Hepatocyte (in vitro differentiated cells): ENCODE measurements around the gene SEPHS2.

Experiments
- EZH2 ChIP-seq: fragments of 200-600 bp; sonication (generic); IDR thresholded peaks from 2 replicates; pipeline ENCODE4 v1.6.1; 2016; ENCODE audit warnings: antibody characterized with exemption, mild to moderate bottlenecking, borderline replicate concordance
- TF ChIP-seq, protein P1 (sequence below): fragments of 200-600 bp; sonication (generic); IDR thresholded peaks from 2 replicates; pipeline ENCODE4 v1.5.1; 2016; ENCODE audit warnings: antibody characterized with exemption, mild to moderate bottlenecking; ENCODE audit not compliant: poor library complexity

DNA sequence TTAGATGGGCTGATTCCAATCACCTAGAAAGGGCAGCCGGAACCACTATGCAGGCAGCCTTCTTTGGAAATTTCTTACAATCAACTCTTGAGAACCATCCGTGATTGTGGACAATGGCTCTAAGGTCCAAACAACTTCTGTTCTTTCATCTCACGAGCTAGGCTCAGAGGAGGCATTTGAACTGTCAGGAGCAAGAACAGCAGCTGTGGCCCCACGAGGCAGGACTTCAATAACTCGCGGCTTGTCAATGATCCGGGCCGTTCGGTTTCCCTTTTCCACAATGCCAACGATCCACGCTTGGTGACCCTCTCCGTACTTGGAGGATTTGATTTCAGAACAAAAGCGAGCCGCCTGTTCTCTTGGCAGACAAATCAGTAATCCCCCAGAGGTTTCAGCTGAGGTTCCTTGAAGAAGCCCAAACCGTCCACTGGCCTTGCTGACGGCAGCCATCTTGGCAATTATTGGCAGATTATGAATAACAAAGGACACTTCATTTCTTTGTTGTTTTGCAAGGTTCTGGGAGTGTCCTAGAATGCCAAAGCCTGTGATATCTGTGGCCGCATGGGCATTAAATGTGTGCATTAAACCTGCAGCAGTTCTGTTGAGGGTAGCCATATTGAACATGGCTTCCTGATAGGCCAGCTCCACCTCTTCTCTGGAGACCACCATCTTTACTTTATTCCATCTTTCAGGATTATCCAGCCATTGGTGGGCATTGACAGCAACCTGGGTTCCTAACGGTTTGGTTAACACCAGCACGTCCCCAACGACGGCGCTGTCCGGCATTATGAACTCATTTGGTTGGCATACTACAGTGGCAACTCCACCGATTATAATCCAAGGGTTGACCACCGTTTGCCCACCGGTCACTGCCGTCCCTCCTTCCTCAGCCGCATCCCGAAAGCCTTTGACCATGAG, 1.2 kb downstream of the SEPHS2 start:
- TF ChIP-seq, protein P1, sequence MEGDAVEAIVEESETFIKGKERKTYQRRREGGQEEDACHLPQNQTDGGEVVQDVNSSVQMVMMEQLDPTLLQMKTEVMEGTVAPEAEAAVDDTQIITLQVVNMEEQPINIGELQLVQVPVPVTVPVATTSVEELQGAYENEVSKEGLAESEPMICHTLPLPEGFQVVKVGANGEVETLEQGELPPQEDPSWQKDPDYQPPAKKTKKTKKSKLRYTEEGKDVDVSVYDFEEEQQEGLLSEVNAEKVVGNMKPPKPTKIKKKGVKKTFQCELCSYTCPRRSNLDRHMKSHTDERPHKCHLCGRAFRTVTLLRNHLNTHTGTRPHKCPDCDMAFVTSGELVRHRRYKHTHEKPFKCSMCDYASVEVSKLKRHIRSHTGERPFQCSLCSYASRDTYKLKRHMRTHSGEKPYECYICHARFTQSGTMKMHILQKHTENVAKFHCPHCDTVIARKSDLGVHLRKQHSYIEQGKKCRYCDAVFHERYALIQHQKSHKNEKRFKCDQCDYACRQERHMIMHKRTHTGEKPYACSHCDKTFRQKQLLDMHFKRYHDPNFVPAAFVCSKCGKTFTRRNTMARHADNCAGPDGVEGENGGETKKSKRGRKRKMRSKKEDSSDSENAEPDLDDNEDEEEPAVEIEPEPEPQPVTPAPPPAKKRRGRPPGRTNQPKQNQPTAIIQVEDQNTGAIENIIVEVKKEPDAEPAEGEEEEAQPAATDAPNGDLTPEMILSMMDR: no peak
- no peak for TF ChIP-seq EZH2
